H1 (cell line): ENCODE results near the gene KDM4E. TPM values are rescaled to one million over a fixed set of nuclear protein-coding genes. Genes with fewer than 3 reads are reported as not detected.

ENCODE experiments used
- polyA plus RNA-seq, 7 experiments: library from polyadenylated mRNA; depleted of rRNA in 3 of 7; stranded (reverse) in 5 of 7; unstranded in 2 of 7; fragments of >200 nt in 5 of 7; fragments of 200-250 nt in 2 of 7; gene quantifications; 1 replicate in 5 of 7; 2 replicates in 1 of 7; 4 replicates in 1 of 7; pipeline versions ENCODE4 v1.2.1 to v1.2.3, GENCODE V29; 2011 to 2013; ENCODE audit warnings: missing spikeins in 2 of 7, mixed read lengths in 2 of 7
- total RNA-seq: library from RNA; stranded (reverse); fragmentation: NEBNext Ultra II Directional; extraction: Animal tissue kit (Norgen Biotek cat#: 25700); gene quantifications from 2 replicates; pipeline ENCODE4 v1.2.1, GENCODE V29; 2021

The KDM4E gene
- total and polyA plus RNA-seq, 2 of the 8 experiments (the other 6 are each of a cell fraction or from before 2014, with no cell fraction given): not detected

Other genes starting within 250 kb of the KDM4E start
- gene CWC15, start 51.7 kb upstream of the KDM4E start, total RNA-seq: 59.4 and 63.2 TPM in 2 replicates
- gene CWC15, start 51.7 kb upstream of the KDM4E start, polyA plus RNA-seq (2011; rRNA removed): 6.9 and 15.7 TPM in 2 replicates
- 1.4 and 1.5 TPM in 2 replicates for gene KDM4D, start 51.5 kb upstream of the KDM4E start, total RNA-seq
- 4.5 and 4.8 TPM in 2 replicates for gene KDM4D, start 51.5 kb upstream of the KDM4E start, polyA plus RNA-seq (2011; rRNA removed)
- gene KDM4F, start 24.2 kb downstream of the KDM4E start, total RNA-seq: not detected in 2 replicates
- gene KDM4F, start 24.2 kb downstream of the KDM4E start, polyA plus RNA-seq (2011; rRNA removed): not detected in 2 replicates
- 18.5 TPM in 2 replicates for gene SRSF8, start 41.7 kb downstream of the KDM4E start, total RNA-seq
- gene SRSF8, start 41.7 kb downstream of the KDM4E start, polyA plus RNA-seq (2011; rRNA removed): 11.4 and 13.2 TPM in 2 replicates
- 2.2 and 2.5 TPM in 2 replicates for gene ENDOD1, start 64.6 kb downstream of the KDM4E start, total RNA-seq
- 1.1 and 1.2 TPM in 2 replicates for gene ENDOD1, start 64.6 kb downstream of the KDM4E start, polyA plus RNA-seq (2011; rRNA removed)
- gene SESN3, start 205.9 kb downstream of the KDM4E start, total RNA-seq: 29.8 and 31.1 TPM in 2 replicates
- gene SESN3, start 205.9 kb downstream of the KDM4E start, polyA plus RNA-seq (2011; rRNA removed): 6.9 and 10.2 TPM in 2 replicates